HT-29 (cell line): Measurements from ENCODE around the gene NOTCH4. TPM values are rescaled to one million over a fixed set of nuclear protein-coding genes. Genes with fewer than 3 reads are reported as not detected.
"Not testable (repeated sequence)": the region's sequence is repeated elsewhere in the genome, so short reads cannot be mapped to it uniquely, and the experiment has no call there.

ENCODE experiments used
- DNase-seq: peaks from one replicate; pipeline ENCODE4 v3.0.0-alpha.2; 2015; ENCODE audit warnings: low spot score
- total RNA-seq: library from RNA; depleted of rRNA; stranded (reverse); fragments of >200 nt; shearing (Covaris generic); gene quantifications from 2 replicates; pipeline ENCODE4 v1.2.3, GENCODE V29; 2014; rRNA removed

Gene NOTCH4
- 2.2 and 2.4 TPM in 2 replicates for total RNA-seq

- no peak for DNase-seq
Observed at GRCh38 chr6:32223258-32224235, at the start of gene NOTCH4. TSS of gene NOTCH4 (minus strand) at chr6:32224067. CDS start at chr6:32223928, 139 bp downstream.

- no peak for DNase-seq
Observed at GRCh38 chr6:32271429-32271828, 47.6 kb upstream of the NOTCH4 start.

- not testable (repeated sequence) for DNase-seq
Observed at GRCh38 chr6:32268459-32268858, 44.6 kb upstream of the NOTCH4 start.

GRCh38 chr6:32267035-32267434 is 43.2 kb upstream of the NOTCH4 start:
- no peak for DNase-seq

GRCh38 chr6:32257262-32257661 is 33.4 kb upstream of the NOTCH4 start:
- DNase-seq = not testable (repeated sequence)

GRCh38 chr6:32255199-32256153 is 31.6 kb upstream of the NOTCH4 start:
- DNase-seq = peak; percentile 81

GRCh38 chr6:32254761-32255198 is 30.9 kb upstream of the NOTCH4 start:
- DNase-seq = no peak

GRCh38 chr6:32252331-32253009 is 28.6 kb upstream of the NOTCH4 start:
- no peak for DNase-seq

- no peak for DNase-seq
Observed at GRCh38 chr6:32249262-32249661, 25.4 kb upstream of the NOTCH4 start.

GRCh38 chr6:32247401-32247800 is 23.5 kb upstream of the NOTCH4 start:
- no peak for DNase-seq

GRCh38 chr6:32244946-32245398 is 21.1 kb upstream of the NOTCH4 start:
- DNase-seq = peak; percentile 69

- no peak for DNase-seq
Observed at GRCh38 chr6:32244270-32244669, 20.4 kb upstream of the NOTCH4 start.

GRCh38 chr6:32242318-32242813 is 18.5 kb upstream of the NOTCH4 start:
- not testable (repeated sequence) for DNase-seq

- DNase-seq = no peak
Observed at GRCh38 chr6:32240686-32241085, 16.8 kb upstream of the NOTCH4 start.

- no peak for DNase-seq
Observed at GRCh38 chr6:32239462-32239861, 15.6 kb upstream of the NOTCH4 start.

- DNase-seq = no peak
Observed at GRCh38 chr6:32234934-32235333, 11.1 kb upstream of the NOTCH4 start.

GRCh38 chr6:32226434-32226833 is 2.6 kb upstream of the NOTCH4 start:
- no peak for DNase-seq

GRCh38 chr6:32224696-32225095 is 829 bp upstream of the NOTCH4 start:
- DNase-seq = no peak

GRCh38 chr6:32222333-32223230 is 1.3 kb downstream of the NOTCH4 start:
- no peak for DNase-seq

GRCh38 chr6:32220021-32220420 is 3.8 kb downstream of the NOTCH4 start:
- DNase-seq = no peak
